Hippocampal formation (tissue), 2 donors: Measurements from ENCODE around the gene PGLYRP3.
A peak's percentile ranks its signal among the peaks of the same experiment; 100 is the strongest.
"Not testable (repeated sequence)": the region's sequence is repeated elsewhere in the genome, so short reads cannot be mapped to it uniquely, and the experiment has no call there.

ENCODE experiments used
- DNase-seq, 2 donors: peaks; one replicate each; lab custom pipeline; 2025; lab: John Stamatoyannopoulos, UW

PGLYRP3 gene

GRCh38 chr1:153348511-153349362, 36.0 kb upstream of the PGLYRP3 start, which contains the start of gene PGLYRP4:
TSS of gene PGLYRP4 (minus strand) at chr1:153348841. CDS start at chr1:153347932, 909 bp downstream.
- DNase-seq = no peak

- DNase-seq = no peak
Observed at GRCh38 chr1:153347856-153348255, 35.1 kb upstream of the PGLYRP3 start.

- not testable (repeated sequence) for DNase-seq
Observed at GRCh38 chr1:153347049-153347448, 34.3 kb upstream of the PGLYRP3 start.

GRCh38 chr1:153346077-153346723, 33.4 kb upstream of the PGLYRP3 start:
- DNase-seq = no peak

- no peak for DNase-seq
Observed at GRCh38 chr1:153345187-153346076, 32.7 kb upstream of the PGLYRP3 start.

- no peak for DNase-seq
Observed at GRCh38 chr1:153344718-153345025, 31.9 kb upstream of the PGLYRP3 start.

- DNase-seq = no peak
Observed at GRCh38 chr1:153343811-153344717, 31.3 kb upstream of the PGLYRP3 start.

GRCh38 chr1:153343040-153343681, 30.4 kb upstream of the PGLYRP3 start:
- no peak for DNase-seq

GRCh38 chr1:153342178-153342577, 29.4 kb upstream of the PGLYRP3 start:
- no peak for DNase-seq

- no peak for DNase-seq
Observed at GRCh38 chr1:153341431-153341934, 28.7 kb upstream of the PGLYRP3 start.

GRCh38 chr1:153340356-153340755, 27.6 kb upstream of the PGLYRP3 start:
- no peak for DNase-seq

GRCh38 chr1:153339802-153340201, 27.1 kb upstream of the PGLYRP3 start:
- DNase-seq = no peak

- DNase-seq = no peak
Observed at GRCh38 chr1:153337980-153338853, 25.5 kb upstream of the PGLYRP3 start.

- DNase-seq = no peak
Observed at GRCh38 chr1:153336650-153337049, 23.9 kb upstream of the PGLYRP3 start.

- no peak for DNase-seq
Observed at GRCh38 chr1:153333902-153334301, 21.1 kb upstream of the PGLYRP3 start.

GRCh38 chr1:153324912-153325311, 12.2 kb upstream of the PGLYRP3 start:
- DNase-seq = peak in 1 of 2 donors; percentile 44

- DNase-seq = no peak
Observed at GRCh38 chr1:153322568-153322967, 9.8 kb upstream of the PGLYRP3 start.

GRCh38 chr1:153318145-153318544, 5.4 kb upstream of the PGLYRP3 start:
- not testable (repeated sequence) for DNase-seq

GRCh38 chr1:153316013-153316412, 3.3 kb upstream of the PGLYRP3 start:
- DNase-seq = not testable (repeated sequence)
